Neural progenitor cell (in vitro differentiated cells): ENCODE measurements around the gene INTS11.

Experiments
- CTCF ChIP-seq: fragments of 200-600 bp; sonication (generic); IDR thresholded peaks from 2 replicates; pipeline ENCODE4 v1.5.1; 2017; ENCODE audit warnings: antibody characterized with exemption, mild to moderate bottlenecking
- EZH2 ChIP-seq: fragments of 200-600 bp; sonication (generic); IDR thresholded peaks from 2 replicates; pipeline ENCODE4 v1.6.1; 2017; ENCODE audit warnings: antibody characterized with exemption, mild to moderate bottlenecking, moderate library complexity
- EZH2phosphoT487 ChIP-seq: fragments of 200-600 bp; sonication (generic); IDR thresholded peaks from 2 replicates; pipeline ENCODE4 v1.6.1; 2017; ENCODE audit warnings: antibody characterized with exemption

GRCh38 chr1:1358433-1359271 lies 34.2 kb upstream of the INTS11 start, which contains the start of gene MXRA8:
- TF ChIP-seq CTCF (no peak), EZH2 (no peak), EZH2phosphoT487 (no peak)
